HAP-1 (cell line): Measurements from ENCODE around the gene HTATSF1.

Experiments
- DNase-seq, 2 experiments: peaks; one replicate each; pipeline ENCODE4 v3.0.0-alpha.2; 2016 to 2020; ENCODE audit warnings: low spot score in 2 of 2
- H3K27me3 ChIP-seq: fragments of 250-450 bp; sonication (Bioruptor Pico); 2 replicates; pipeline ENCODE4 v1.5.1; 2020; ENCODE audit warnings: low read depth, mild to moderate bottlenecking, moderate library complexity
- H3K36me3 ChIP-seq: fragments of 250-450 bp; sonication (Bioruptor Pico); replicated peaks from 2 replicates; pipeline ENCODE4 v1.5.1; 2020; ENCODE audit warnings: mild to moderate bottlenecking
- H3K4me1 ChIP-seq: fragments of 250-450 bp; sonication (Bioruptor Pico); 2 replicates; pipeline ENCODE4 v1.5.1; 2020; ENCODE audit warnings: mild to moderate bottlenecking
- H3K4me3 ChIP-seq: fragments of 250-450 bp; sonication (Bioruptor Pico); 2 replicates; pipeline ENCODE4 v1.5.1; 2020; ENCODE audit warnings: mild to moderate bottlenecking, moderate library complexity
- H3K9me3 ChIP-seq: fragments of 250-450 bp; sonication (Bioruptor Pico); 2 replicates; pipeline ENCODE4 v1.5.1; 2020; ENCODE audit warnings: mild to moderate bottlenecking, moderate library complexity
- in situ Hi-C: fragments of 300-500 bp; cut with MboI; formaldehyde crosslinking; loops from 3 replicates; pipeline ENCODE4 v1.14.3; 2020; ENCODE audit warnings: low sequenced_read_pairs, inconsistent platforms, mixed read lengths

The HTATSF1 gene

GRCh38 chrX:136528645-136529315 is 31.4 kb downstream of the HTATSF1 start:
- Histone ChIP-seq H3K36me3 (no peaks in the 10 kb centered on the region), H3K9me3 (no peaks in the 10 kb centered on the region), H3K4me1 (no peaks in the 10 kb centered on the region), H3K4me3 (no peak overlapping the region), H3K27me3 (peaks cover 3% of the 10 kb centered on the region; the same call in 1 of the 2 replicates)
- in situ Hi-C loops = no loop called here
- DNase-seq = peak in 1 of 2 experiments; percentile 45

DNA sequence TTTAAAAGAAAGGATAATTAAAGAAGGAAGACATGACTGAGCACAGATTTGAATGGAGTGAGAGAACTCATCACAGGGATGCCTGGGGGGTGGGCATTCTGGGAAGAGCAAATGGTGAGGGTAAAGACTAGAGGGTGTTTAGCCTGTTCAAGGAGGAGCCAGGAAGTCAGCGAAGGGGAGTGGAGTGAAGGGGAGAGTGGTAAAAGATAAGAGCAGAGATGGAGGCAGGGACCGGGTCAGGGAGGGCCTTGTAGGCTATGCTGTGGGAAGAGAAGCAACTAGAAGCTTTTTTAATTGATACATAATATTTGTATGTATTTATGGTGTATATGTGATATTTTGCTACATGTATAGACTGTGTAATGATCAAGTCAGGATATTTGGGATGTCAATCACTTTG is 32.4 kb downstream of the HTATSF1 start:
- no peaks in the 10 kb centered on the region for H3K9me3 ChIP-seq
- DNase-seq = no peak
- in situ Hi-C loops = no loop called here
- peaks cover 3% of the 10 kb centered on the region; the same call in 1 of the 2 replicates for H3K27me3 ChIP-seq
- H3K4me1 ChIP-seq = no peaks in the 10 kb centered on the region
- no peaks in the 10 kb centered on the region for H3K36me3 ChIP-seq
- no peak overlapping the region for H3K4me3 ChIP-seq

- DNase-seq = no peak
- Histone ChIP-seq H3K36me3 (no peaks in the 10 kb centered on the region), H3K9me3 (no peaks in the 10 kb centered on the region), H3K4me1 (no peaks in the 10 kb centered on the region), H3K4me3 (no peak within 1 kb of the TSS), H3K27me3 (0 out of 2 replicates have a peak, but pooled peaks cover 3% of the 10 kb centered on the region)
- in situ Hi-C loops = no loop called here
These were observed 34.6 kb downstream of the HTATSF1 start, which contains the start of gene VGLL1 for GRCh38 chrX:136531951-136532350. VGLL1 (plus strand) TSS chrX:136532215; CDS start chrX:136536021, 3,806 bp downstream.

GRCh38 chrX:136534131-136534530 is 36.7 kb downstream of the HTATSF1 start:
- Histone ChIP-seq H3K27me3 (0 out of 2 replicates have a peak, but pooled peaks cover 3% of the 10 kb centered on the region), H3K4me3 (no peak overlapping the region), H3K4me1 (no peaks in the 10 kb centered on the region), H3K36me3 (no peaks in the 10 kb centered on the region), H3K9me3 (no peaks in the 10 kb centered on the region)
- in situ Hi-C loops = no loop called here
- no peak for DNase-seq

GRCh38 chrX:136538811-136539210 is 41.4 kb downstream of the HTATSF1 start:
- in situ Hi-C loops = no loop called here

GRCh38 chrX:136540226-136540625 is 42.8 kb downstream of the HTATSF1 start:
- in situ Hi-C loops = no loop called here
- Histone ChIP-seq H3K4me1 (no peaks in the 10 kb centered on the region), H3K4me3 (no peak overlapping the region), H3K36me3 (no peaks in the 10 kb centered on the region), H3K9me3 (no peaks in the 10 kb centered on the region; the same call in 1 of the 2 replicates), H3K27me3 (no peaks in the 10 kb centered on the region)
- DNase-seq = no peak

More at GRCh38 chrX:136538811-136539210, 41.4 kb downstream of the HTATSF1 start:
- H3K4me1 ChIP-seq = no peaks in the 10 kb centered on the region
- H3K4me3 ChIP-seq = no peak overlapping the region
- H3K9me3 ChIP-seq = no peaks in the 10 kb centered on the region; the same call in 1 of the 2 replicates
- H3K27me3 ChIP-seq = no peaks in the 10 kb centered on the region
- H3K36me3 ChIP-seq = no peaks in the 10 kb centered on the region
- no peak for DNase-seq

- H3K36me3 ChIP-seq = no peaks in the 10 kb centered on the region
- no peaks in the 10 kb centered on the region for H3K27me3 ChIP-seq
- H3K9me3 ChIP-seq = no peaks in the 10 kb centered on the region; the same call in 1 of the 2 replicates
- no peak for DNase-seq
- in situ Hi-C loops = no loop called here
- no peaks in the 10 kb centered on the region for H3K4me1 ChIP-seq
- no peak overlapping the region for H3K4me3 ChIP-seq
These were observed 43.9 kb downstream of the HTATSF1 start for GRCh38 chrX:136541294-136541693.

- Histone ChIP-seq H3K36me3 (no peaks in the 10 kb centered on the region), H3K4me1 (no peaks in the 10 kb centered on the region), H3K27me3 (no peaks in the 10 kb centered on the region), H3K4me3 (no peak overlapping the region), H3K9me3 (no peaks in the 10 kb centered on the region; the same call in 1 of the 2 replicates)
- no peak for DNase-seq
- in situ Hi-C loops = no loop called here
These were observed 44.9 kb downstream of the HTATSF1 start for GRCh38 chrX:136542281-136542680.

- in situ Hi-C loops = no loop called here
- Histone ChIP-seq H3K4me1 (no peaks in the 10 kb centered on the region), H3K36me3 (no peaks in the 10 kb centered on the region), H3K27me3 (no peaks in the 10 kb centered on the region), H3K4me3 (no peak overlapping the region), H3K9me3 (no peaks in the 10 kb centered on the region; the same call in 1 of the 2 replicates)
- DNase-seq = no peak
These were observed 49.0 kb downstream of the HTATSF1 start for GRCh38 chrX:136546371-136546781.

DNA sequence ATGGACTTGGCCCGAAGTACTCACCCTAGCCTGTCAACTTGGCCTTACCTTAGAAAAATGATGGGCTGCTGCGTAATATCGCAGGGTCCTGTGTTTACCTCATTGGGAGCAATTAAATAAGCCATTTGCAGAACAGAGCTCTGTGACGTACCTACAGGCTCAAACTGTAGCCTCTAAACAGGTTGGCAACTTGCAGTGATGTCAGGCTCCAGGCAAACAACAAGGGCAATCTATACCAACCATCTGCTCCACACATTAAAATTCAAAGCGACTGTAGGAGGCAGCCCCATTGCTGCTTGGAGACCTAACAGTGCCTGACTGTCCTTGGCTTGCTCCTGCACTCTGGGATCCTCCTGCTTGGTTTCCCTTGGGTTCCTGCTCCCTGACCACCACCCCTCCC is 51.8 kb downstream of the HTATSF1 start:
- H3K4me1 ChIP-seq = no peaks in the 10 kb centered on the region
- H3K27me3 ChIP-seq = no peaks in the 10 kb centered on the region
- no peak for DNase-seq
- no peaks in the 10 kb centered on the region for H3K36me3 ChIP-seq
- no peak overlapping the region for H3K4me3 ChIP-seq
- in situ Hi-C loops = no loop called here
- H3K9me3 ChIP-seq = no peaks in the 10 kb centered on the region

DNA sequence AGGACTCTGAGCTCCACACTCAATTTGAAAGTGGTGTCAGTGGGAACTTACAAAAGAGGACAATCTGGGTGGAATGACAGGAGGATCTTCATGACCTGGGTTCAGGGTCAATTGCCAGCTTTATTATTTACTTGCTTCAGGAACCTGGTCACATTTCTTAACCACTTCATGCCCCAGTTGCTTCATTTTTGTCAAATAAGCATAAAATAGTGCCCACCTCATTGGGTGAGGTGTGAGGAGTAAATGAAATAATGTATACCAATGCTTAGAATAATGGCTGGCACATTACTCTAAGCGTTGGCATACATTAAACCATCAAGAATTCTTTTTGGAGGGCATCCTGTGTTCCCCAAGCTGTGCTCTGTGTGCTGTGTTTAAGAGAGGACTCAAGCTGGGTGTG is 54.0 kb downstream of the HTATSF1 start:
- no peaks in the 10 kb centered on the region for H3K36me3 ChIP-seq
- no peaks in the 10 kb centered on the region for H3K4me1 ChIP-seq
- DNase-seq = no peak
- in situ Hi-C loops = no loop called here
- H3K4me3 ChIP-seq = no peak overlapping the region
- H3K9me3 ChIP-seq = no peaks in the 10 kb centered on the region
- 0 out of 2 replicates have a peak, but pooled peaks cover 3% of the 10 kb centered on the region for H3K27me3 ChIP-seq

DNA sequence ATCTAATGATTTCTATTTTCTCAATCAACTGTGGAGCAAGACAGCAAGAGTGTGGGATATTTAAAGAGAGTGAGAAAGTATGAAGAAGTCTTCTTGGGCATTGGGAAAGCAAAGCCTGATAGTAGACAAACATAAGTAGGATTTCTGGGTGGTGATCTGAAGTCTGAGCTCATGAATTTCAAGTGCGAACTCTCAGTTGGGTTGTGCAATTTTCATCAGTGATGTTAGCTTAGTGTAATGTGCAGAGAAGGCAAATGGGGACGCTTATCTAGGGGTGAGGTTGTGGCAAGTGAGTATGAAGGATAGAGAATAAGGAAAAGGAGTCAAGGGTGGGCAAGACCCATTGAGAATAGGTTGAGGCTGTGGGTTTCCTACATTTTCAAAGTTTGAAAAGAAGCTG is 58.3 kb downstream of the HTATSF1 start:
- H3K27me3 ChIP-seq = peaks cover 6% of the 10 kb centered on the region; the same call in 1 of the 2 replicates
- in situ Hi-C loops = no loop called here
- H3K9me3 ChIP-seq = no peaks in the 10 kb centered on the region
- no peak overlapping the region for H3K4me3 ChIP-seq
- no peaks in the 10 kb centered on the region for H3K4me1 ChIP-seq
- H3K36me3 ChIP-seq = no peaks in the 10 kb centered on the region
- DNase-seq = no peak
